HepG2 (cell line): ENCODE data around the gene NME1. TPM values are rescaled to one million over a fixed set of nuclear protein-coding genes. Genes with fewer than 3 reads are reported as not detected.
A peak's percentile ranks its signal among the peaks of the same experiment; 100 is the strongest.

ENCODE experiments used
- FOXM1 ChIP-seq: sonication (generic); formaldehyde crosslinking; IDR thresholded peaks from 2 replicates; pipeline ENCODE4 v1.5.0; 2020; ENCODE audit warnings: missing genetic modification reagents
- MLLT10 ChIP-seq: sonication (generic); formaldehyde crosslinking; IDR thresholded peaks from 2 replicates; pipeline ENCODE4 v1.4.0; 2020; ENCODE audit warnings: missing genetic modification reagents
- NFATC3 ChIP-seq: sonication (generic); formaldehyde crosslinking; IDR thresholded peaks from 2 replicates; pipeline ENCODE4 v1.5.1; 2020; ENCODE audit warnings: mild to moderate bottlenecking, missing genetic modification reagents
- NR2C2 ChIP-seq: sonication (generic); formaldehyde crosslinking; IDR thresholded peaks from 2 replicates; pipeline ENCODE4 v1.4.0; 2020; ENCODE audit warnings: missing genetic modification reagents, mild to moderate bottlenecking, moderate library complexity, borderline replicate concordance
- PITX1 ChIP-seq: sonication (generic); formaldehyde crosslinking; IDR thresholded peaks from 2 replicates; pipeline ENCODE4 v1.5.1; 2020; ENCODE audit warnings: mild to moderate bottlenecking, missing genetic modification reagents
- SMAD3 ChIP-seq: sonication (generic); formaldehyde crosslinking; IDR thresholded peaks from 2 replicates; pipeline ENCODE4 v1.4.0; 2020; ENCODE audit warnings: missing genetic modification reagents
- SMYD3 ChIP-seq: sonication (generic); formaldehyde crosslinking; IDR thresholded peaks from 2 replicates; pipeline ENCODE4 v1.8.1; 2023; ENCODE audit warnings: mild to moderate bottlenecking, missing genetic modification reagents
- TOPORS ChIP-seq: sonication (generic); formaldehyde crosslinking; IDR thresholded peaks from 2 replicates; pipeline ENCODE4 v1.8.0; 2023; ENCODE audit warnings: mild to moderate bottlenecking, missing genetic modification reagents
- ZMAT3 ChIP-seq: sonication (generic); formaldehyde crosslinking; conservative IDR thresholded peaks from 2 replicates; pipeline ENCODE4 v1.7.0; 2021; ENCODE audit warnings: missing genetic modification reagents
- ZNF839 ChIP-seq: sonication (generic); formaldehyde crosslinking; IDR thresholded peaks from 2 replicates; pipeline ENCODE4 v1.4.0; 2020; ENCODE audit warnings: missing genetic modification reagents, mild to moderate bottlenecking, borderline replicate concordance
- ZSCAN31 ChIP-seq: sonication (generic); formaldehyde crosslinking; IDR thresholded peaks from 2 replicates; pipeline ENCODE4 v1.5.0; 2020; ENCODE audit warnings: low read depth, mild to moderate bottlenecking, missing genetic modification reagents
- polyA plus RNA-seq, 8 experiments: library from polyadenylated mRNA; depleted of rRNA in 3 of 8; stranded (reverse) in 7 of 8; unstranded in 1 of 8; fragments of >200 nt; fragmentation: Illumina TruSeq in 4 of 8; extraction: Trizol in 4 of 8; gene quantifications; 2 replicates each; pipeline versions ENCODE4 v1.2.1 to v1.2.3, GENCODE V29; 2011 to 2016; ENCODE audit warnings: low read depth in 4 of 8, missing spikeins in 1 of 8, mixed read lengths in 1 of 8; ENCODE audit not compliant: insufficient read depth in 1 of 8
- total RNA-seq, 5 experiments: library from RNA; depleted of rRNA; stranded (reverse); fragments of >200 nt; fragmentation: Illumina TruSeq; extraction: Trizol; gene quantifications; 2 replicates each; pipeline ENCODE4 v1.2.3, GENCODE V29; 2016; ENCODE audit warnings: low read depth in 1 of 5
- TF ChIP-seq, protein P1 (sequence below): sonication (generic); formaldehyde crosslinking; IDR thresholded peaks from 2 replicates; pipeline ENCODE4 v1.4.0; 2020; ENCODE audit warnings: missing genetic modification reagents, borderline replicate concordance
- TF ChIP-seq, protein P2 (sequence below): sonication (generic); formaldehyde crosslinking; conservative IDR thresholded peaks from 2 replicates; pipeline ENCODE4 v1.8.0; 2022; ENCODE audit warnings: missing genetic modification reagents
- TF ChIP-seq, protein P3 (sequence below): sonication (generic); formaldehyde crosslinking; conservative IDR thresholded peaks from 2 replicates; pipeline ENCODE4 v1.4.0; 2020; ENCODE audit warnings: missing genetic modification reagents
- TF ChIP-seq, protein P4 (sequence below): sonication (generic); formaldehyde crosslinking; IDR thresholded peaks from 2 replicates; pipeline ENCODE4 v1.4.0; 2020; ENCODE audit warnings: missing genetic modification reagents
- TF ChIP-seq, protein P5 (sequence below): IDR thresholded peaks from 2 replicates; pipeline ENCODE4 v1.6.1; 2016

Gene NME1
- total and polyA plus RNA-seq, 2 of the 13 experiments (the other 11 are each of a cell fraction or from before 2014, with no cell fraction given), result 295 to 516 TPM

DNA sequence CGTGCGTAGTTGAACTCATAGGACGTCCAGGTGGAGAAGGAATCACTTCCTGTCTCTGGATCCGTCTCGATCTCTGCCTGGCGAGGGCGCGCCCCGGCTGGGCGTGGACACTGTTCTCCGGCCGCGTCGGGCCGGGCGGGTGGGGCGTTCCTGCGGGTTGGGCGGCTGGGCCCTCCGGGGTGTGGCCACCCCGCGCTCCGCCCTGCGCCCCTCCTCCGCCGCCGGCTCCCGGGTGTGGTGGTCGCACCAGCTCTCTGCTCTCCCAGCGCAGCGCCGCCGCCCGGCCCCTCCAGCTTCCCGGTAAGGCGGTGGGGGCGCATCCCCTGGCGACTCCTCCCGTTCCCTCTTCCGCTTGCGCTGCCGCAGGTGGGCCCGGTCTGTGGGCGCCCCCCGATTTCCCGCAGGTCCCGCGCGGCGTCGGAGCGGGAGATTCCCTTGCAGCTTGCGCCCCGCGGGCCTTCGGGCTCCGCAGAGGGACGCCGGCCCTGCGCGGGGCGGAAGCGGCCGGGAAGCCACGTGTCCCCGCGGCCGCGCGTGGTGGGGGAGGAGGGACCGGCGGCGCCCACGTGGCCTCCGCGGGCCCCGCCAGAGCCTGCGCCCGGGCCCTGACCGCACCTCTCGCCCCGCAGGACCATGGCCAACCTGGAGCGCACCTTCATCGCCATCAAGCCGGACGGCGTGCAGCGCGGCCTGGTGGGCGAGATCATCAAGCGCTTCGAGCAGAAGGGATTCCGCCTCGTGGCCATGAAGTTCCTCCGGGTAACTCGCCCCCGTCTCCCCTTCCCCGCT, 13.0 kb downstream of the NME1 start, which contains the start of gene NME2 (continued):
- TF ChIP-seq, protein P1, sequence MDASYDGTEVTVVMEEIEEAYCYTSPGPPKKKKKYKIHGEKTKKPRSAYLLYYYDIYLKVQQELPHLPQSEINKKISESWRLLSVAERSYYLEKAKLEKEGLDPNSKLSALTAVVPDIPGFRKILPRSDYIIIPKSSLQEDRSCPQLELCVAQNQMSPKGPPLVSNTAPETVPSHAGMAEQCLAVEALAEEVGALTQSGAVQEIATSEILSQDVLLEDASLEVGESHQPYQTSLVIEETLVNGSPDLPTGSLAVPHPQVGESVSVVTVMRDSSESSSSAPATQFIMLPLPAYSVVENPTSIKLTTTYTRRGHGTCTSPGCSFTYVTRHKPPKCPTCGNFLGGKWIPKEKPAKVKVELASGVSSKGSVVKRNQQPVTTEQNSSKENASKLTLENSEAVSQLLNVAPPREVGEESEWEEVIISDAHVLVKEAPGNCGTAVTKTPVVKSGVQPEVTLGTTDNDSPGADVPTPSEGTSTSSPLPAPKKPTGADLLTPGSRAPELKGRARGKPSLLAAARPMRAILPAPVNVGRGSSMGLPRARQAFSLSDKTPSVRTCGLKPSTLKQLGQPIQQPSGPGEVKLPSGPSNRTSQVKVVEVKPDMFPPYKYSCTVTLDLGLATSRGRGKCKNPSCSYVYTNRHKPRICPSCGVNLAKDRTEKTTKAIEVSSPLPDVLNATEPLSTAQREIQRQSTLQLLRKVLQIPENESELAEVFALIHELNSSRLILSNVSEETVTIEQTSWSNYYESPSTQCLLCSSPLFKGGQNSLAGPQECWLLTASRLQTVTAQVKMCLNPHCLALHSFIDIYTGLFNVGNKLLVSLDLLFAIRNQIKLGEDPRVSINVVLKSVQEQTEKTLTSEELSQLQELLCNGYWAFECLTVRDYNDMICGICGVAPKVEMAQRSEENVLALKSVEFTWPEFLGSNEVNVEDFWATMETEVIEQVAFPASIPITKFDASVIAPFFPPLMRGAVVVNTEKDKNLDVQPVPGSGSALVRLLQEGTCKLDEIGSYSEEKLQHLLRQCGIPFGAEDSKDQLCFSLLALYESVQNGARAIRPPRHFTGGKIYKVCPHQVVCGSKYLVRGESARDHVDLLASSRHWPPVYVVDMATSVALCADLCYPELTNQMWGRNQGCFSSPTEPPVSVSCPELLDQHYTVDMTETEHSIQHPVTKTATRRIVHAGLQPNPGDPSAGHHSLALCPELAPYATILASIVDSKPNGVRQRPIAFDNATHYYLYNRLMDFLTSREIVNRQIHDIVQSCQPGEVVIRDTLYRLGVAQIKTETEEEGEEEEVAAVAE (CRISPR knock-in tag), result 0 out of 2 replicates have a peak, but pooled peaks have one; percentile 33
- TF ChIP-seq SMAD3 (CRISPR knock-in tag), result no peak
- TF ChIP-seq MLLT10 (CRISPR knock-in tag), result no peak
- TF ChIP-seq NFATC3, result peak; percentile 81; the same call in 1 of the 2 replicates
- TF ChIP-seq, protein P2, sequence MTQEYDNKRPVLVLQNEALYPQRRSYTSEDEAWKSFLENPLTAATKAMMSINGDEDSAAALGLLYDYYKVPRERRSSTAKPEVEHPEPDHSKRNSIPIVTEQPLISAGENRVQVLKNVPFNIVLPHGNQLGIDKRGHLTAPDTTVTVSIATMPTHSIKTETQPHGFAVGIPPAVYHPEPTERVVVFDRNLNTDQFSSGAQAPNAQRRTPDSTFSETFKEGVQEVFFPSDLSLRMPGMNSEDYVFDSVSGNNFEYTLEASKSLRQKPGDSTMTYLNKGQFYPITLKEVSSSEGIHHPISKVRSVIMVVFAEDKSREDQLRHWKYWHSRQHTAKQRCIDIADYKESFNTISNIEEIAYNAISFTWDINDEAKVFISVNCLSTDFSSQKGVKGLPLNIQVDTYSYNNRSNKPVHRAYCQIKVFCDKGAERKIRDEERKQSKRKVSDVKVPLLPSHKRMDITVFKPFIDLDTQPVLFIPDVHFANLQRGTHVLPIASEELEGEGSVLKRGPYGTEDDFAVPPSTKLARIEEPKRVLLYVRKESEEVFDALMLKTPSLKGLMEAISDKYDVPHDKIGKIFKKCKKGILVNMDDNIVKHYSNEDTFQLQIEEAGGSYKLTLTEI (CRISPR knock-in tag), result no peak
- no peak for TF ChIP-seq TOPORS (CRISPR knock-in tag)
- TF ChIP-seq FOXM1 (CRISPR knock-in tag), result no peak
- peak; percentile 94 for TF ChIP-seq NR2C2
- 0 out of 2 replicates have a peak, but pooled peaks have one; percentile 58 for TF ChIP-seq PITX1
- TF ChIP-seq, protein P3, sequence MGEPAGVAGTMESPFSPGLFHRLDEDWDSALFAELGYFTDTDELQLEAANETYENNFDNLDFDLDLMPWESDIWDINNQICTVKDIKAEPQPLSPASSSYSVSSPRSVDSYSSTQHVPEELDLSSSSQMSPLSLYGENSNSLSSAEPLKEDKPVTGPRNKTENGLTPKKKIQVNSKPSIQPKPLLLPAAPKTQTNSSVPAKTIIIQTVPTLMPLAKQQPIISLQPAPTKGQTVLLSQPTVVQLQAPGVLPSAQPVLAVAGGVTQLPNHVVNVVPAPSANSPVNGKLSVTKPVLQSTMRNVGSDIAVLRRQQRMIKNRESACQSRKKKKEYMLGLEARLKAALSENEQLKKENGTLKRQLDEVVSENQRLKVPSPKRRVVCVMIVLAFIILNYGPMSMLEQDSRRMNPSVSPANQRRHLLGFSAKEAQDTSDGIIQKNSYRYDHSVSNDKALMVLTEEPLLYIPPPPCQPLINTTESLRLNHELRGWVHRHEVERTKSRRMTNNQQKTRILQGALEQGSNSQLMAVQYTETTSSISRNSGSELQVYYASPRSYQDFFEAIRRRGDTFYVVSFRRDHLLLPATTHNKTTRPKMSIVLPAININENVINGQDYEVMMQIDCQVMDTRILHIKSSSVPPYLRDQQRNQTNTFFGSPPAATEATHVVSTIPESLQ (CRISPR knock-in tag), result peak; percentile 33; the same call in 1 of the 2 replicates
- TF ChIP-seq, protein P4, sequence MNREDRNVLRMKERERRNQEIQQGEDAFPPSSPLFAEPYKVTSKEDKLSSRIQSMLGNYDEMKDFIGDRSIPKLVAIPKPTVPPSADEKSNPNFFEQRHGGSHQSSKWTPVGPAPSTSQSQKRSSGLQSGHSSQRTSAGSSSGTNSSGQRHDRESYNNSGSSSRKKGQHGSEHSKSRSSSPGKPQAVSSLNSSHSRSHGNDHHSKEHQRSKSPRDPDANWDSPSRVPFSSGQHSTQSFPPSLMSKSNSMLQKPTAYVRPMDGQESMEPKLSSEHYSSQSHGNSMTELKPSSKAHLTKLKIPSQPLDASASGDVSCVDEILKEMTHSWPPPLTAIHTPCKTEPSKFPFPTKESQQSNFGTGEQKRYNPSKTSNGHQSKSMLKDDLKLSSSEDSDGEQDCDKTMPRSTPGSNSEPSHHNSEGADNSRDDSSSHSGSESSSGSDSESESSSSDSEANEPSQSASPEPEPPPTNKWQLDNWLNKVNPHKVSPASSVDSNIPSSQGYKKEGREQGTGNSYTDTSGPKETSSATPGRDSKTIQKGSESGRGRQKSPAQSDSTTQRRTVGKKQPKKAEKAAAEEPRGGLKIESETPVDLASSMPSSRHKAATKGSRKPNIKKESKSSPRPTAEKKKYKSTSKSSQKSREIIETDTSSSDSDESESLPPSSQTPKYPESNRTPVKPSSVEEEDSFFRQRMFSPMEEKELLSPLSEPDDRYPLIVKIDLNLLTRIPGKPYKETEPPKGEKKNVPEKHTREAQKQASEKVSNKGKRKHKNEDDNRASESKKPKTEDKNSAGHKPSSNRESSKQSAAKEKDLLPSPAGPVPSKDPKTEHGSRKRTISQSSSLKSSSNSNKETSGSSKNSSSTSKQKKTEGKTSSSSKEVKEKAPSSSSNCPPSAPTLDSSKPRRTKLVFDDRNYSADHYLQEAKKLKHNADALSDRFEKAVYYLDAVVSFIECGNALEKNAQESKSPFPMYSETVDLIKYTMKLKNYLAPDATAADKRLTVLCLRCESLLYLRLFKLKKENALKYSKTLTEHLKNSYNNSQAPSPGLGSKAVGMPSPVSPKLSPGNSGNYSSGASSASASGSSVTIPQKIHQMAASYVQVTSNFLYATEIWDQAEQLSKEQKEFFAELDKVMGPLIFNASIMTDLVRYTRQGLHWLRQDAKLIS (CRISPR knock-in tag), result no peak; the same call in 1 of the 2 replicates
- TF ChIP-seq ZNF839, result peak; percentile 22; the same call in 1 of the 2 replicates
- peak; percentile 81 for TF ChIP-seq ZSCAN31
- peak; percentile 72; the same call in 1 of the 2 replicates for TF ChIP-seq SMYD3 (CRISPR knock-in tag)
- TF ChIP-seq, protein P5, sequence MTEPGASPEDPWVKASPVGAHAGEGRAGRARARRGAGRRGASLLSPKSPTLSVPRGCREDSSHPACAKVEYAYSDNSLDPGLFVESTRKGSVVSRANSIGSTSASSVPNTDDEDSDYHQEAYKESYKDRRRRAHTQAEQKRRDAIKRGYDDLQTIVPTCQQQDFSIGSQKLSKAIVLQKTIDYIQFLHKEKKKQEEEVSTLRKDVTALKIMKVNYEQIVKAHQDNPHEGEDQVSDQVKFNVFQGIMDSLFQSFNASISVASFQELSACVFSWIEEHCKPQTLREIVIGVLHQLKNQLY, result peak; percentile 54
- TF ChIP-seq ZMAT3 (CRISPR knock-in tag), result no peak
